Breast epithelium (tissue), 4 donors: ENCODE results near the gene PEX7. TPM values are rescaled to one million over a fixed set of nuclear protein-coding genes. Genes with fewer than 3 reads are reported as not detected.
"Not testable (repeated sequence)": the region's sequence is repeated elsewhere in the genome, so short reads cannot be mapped to it uniquely, and the experiment has no call there.

ENCODE experiments used
- DNase-seq, 2 donors: peaks; one replicate each; pipeline ENCODE4 v3.0.0-alpha.2; 2019; ENCODE audit warnings: low spot score in 2 of 2
- H3K27ac ChIP-seq, 2 donors: fragments of 200-600 bp; sonication (generic) in 1 of 2; one replicate each; pipeline ENCODE4 v1.5.1; 2016 to 2019; ENCODE audit warnings: mild to moderate bottlenecking in 1 of 2
- H3K27me3 ChIP-seq, 2 donors: fragments of 200-600 bp; sonication (generic) in 1 of 2; one replicate each; pipeline versions ENCODE4 v1.5.1 to v1.6.0; 2017 to 2019; ENCODE audit warnings: control low read depth in 1 of 2, mild to moderate bottlenecking in 1 of 2
- H3K36me3 ChIP-seq: fragments of 200-600 bp; one replicate; pipeline ENCODE4 v1.5.1; 2019
- H3K4me1 ChIP-seq, 2 donors: fragments of 200-600 bp; sonication (generic); one replicate each; pipeline ENCODE4 v1.5.1; 2016 to 2019; ENCODE audit warnings: control low read depth in 1 of 2
- H3K4me3 ChIP-seq, 3 donors: fragments of 200-600 bp; sonication (generic); 1 replicate in 2 of 3; 2 replicates in 1 of 3; pipeline ENCODE4 v1.5.1; 2016 to 2019; ENCODE audit warnings: mild to moderate bottlenecking in 3 of 3, moderate library complexity in 2 of 3
- H3K9me3 ChIP-seq, 2 donors: fragments of 200-600 bp; sonication (generic) in 1 of 2; one replicate each; pipeline ENCODE4 v1.5.1; 2016 to 2019; ENCODE audit warnings: control low read depth in 1 of 2
- POLR2A ChIP-seq: fragments of 450-650 bp; IDR thresholded peaks from one replicate; pipeline ENCODE4 v1.6.1; 2016; ENCODE audit warnings: antibody characterized with exemption, mild to moderate bottlenecking, moderate library complexity
- POLR2AphosphoS5 ChIP-seq, 3 donors: sonication (generic); formaldehyde crosslinking; IDR thresholded peaks; one replicate each; pipeline ENCODE4 v1.6.1; 2017; ENCODE audit warnings: antibody characterized with exemption in 3 of 3
- intact Hi-C: fragments of 100-400 bp; cut with DNase I; formaldehyde crosslinking; loops from one replicate; pipeline ENCODE4 v1.15.1; 2023; ENCODE audit warnings: low total_unique reads
- total RNA-seq, 3 donors: library from RNA; depleted of rRNA; stranded (reverse); fragments of >200 nt; gene quantifications; one replicate each; pipeline ENCODE4 v1.1.0, GENCODE V29; 2016
- TF ChIP-seq, protein P1 (sequence below), 3 donors: fragments of 450-650 bp; IDR thresholded peaks; one replicate each; pipeline ENCODE4 v1.5.1; 2016 to 2017; ENCODE audit warnings: antibody characterized with exemption in 3 of 3, mild to moderate bottlenecking in 3 of 3, moderate library complexity in 3 of 3

Gene PEX7
- total RNA-seq, 3 donors from 2014 or later: 8.2 to 20.0 (median 19.3) TPM

DNA sequence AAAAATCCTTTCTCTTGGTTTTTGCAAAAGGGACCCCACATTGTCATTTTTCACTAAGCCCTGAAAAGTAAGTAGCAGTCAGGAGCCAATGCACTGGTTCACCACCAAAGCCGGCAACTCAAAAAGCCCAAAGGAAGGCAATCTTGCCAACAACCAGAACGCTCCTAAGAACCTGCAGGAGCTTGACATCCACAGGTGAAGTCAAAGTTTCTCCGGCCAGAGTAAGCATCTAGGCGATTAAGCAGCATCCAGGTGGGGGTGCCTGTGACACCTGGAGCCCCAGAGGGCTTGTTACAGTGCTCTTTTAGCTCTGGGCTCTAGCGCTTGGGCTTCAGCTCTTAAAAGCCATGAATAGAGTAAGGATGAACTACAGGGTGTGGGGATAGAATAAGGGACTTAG is 135.8 kb downstream of the PEX7 start:
- H3K27ac ChIP-seq: no peak overlapping the region
- no peaks in the 10 kb centered on the region for H3K36me3 ChIP-seq
- TF ChIP-seq POLR2A: no peak
- no peak for TF ChIP-seq POLR2AphosphoS5 (IDR thresholded peaks at IDR 0.05)
- TF ChIP-seq, protein P1, sequence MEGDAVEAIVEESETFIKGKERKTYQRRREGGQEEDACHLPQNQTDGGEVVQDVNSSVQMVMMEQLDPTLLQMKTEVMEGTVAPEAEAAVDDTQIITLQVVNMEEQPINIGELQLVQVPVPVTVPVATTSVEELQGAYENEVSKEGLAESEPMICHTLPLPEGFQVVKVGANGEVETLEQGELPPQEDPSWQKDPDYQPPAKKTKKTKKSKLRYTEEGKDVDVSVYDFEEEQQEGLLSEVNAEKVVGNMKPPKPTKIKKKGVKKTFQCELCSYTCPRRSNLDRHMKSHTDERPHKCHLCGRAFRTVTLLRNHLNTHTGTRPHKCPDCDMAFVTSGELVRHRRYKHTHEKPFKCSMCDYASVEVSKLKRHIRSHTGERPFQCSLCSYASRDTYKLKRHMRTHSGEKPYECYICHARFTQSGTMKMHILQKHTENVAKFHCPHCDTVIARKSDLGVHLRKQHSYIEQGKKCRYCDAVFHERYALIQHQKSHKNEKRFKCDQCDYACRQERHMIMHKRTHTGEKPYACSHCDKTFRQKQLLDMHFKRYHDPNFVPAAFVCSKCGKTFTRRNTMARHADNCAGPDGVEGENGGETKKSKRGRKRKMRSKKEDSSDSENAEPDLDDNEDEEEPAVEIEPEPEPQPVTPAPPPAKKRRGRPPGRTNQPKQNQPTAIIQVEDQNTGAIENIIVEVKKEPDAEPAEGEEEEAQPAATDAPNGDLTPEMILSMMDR (IDR thresholded peaks at IDR 0.05): no peak
- intact Hi-C loops: no loop called here
- no peaks in the 10 kb centered on the region for H3K4me1 ChIP-seq
- DNase-seq: no peak
- no peaks in the 10 kb centered on the region for H3K9me3 ChIP-seq
- no peaks in the 10 kb centered on the region for H3K27me3 ChIP-seq
- H3K4me3 ChIP-seq: no peak overlapping the region

DNA sequence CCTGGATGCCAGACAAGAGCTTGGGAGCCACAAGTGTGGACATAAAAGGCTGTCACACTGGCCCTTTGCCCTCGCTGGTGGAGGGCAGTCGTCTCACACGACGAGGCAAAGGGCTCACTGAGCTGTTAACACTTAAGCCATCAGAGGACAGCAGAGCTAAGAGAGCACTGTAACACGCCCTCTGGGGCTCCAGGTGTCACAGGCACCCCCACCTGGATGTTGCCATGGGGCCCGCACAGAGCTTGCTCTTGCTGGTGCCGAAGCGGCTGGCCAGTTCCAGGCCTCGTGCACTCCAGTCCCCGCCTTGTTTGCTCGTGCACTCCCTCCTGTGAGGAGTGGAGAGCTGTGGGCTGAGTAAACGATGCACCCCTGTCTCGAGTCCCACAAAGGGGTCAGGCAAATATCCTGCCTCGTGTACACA is 137.1 kb downstream of the PEX7 start:
- intact Hi-C loops: no loop called here
- DNase-seq: no peak
- TF ChIP-seq POLR2A (no peak), POLR2AphosphoS5 (IDR thresholded peaks at IDR 0.05) (no peak)
- TF ChIP-seq, protein P1 (IDR thresholded peaks at IDR 0.05): no peak
- H3K27ac ChIP-seq: no peak overlapping the region
- H3K27me3 ChIP-seq: no peaks in the 10 kb centered on the region
- H3K4me3 ChIP-seq: no peak overlapping the region
- no peaks in the 10 kb centered on the region for H3K36me3 ChIP-seq
- no peaks in the 10 kb centered on the region for H3K4me1 ChIP-seq
- no peaks in the 10 kb centered on the region for H3K9me3 ChIP-seq

DNA sequence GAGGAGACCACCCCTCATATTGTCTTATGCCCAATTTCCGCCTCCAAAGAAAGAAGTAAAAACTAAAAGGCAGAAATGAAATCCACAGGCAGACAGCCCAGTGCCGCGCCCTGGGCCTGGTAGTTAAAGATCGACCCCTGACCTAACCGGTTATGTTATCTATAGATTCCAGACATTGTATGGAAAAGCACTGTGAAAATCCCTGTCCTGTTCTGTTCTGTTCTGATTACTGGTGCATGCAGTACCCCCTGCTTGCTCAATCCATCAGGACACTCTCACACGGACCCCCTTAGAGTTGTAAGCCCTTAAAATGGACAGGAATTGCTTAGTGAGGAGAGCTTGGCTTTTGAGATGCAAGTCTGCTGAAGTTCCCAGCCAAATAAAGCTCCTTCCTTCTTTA is 137.5 kb downstream of the PEX7 start:
- H3K4me1 ChIP-seq, H3K36me3 ChIP-seq, intact Hi-C loops, H3K4me3 ChIP-seq, H3K27me3 ChIP-seq, DNase-seq, H3K9me3 ChIP-seq, H3K27ac ChIP-seq: not testable (repeated sequence)

DNA sequence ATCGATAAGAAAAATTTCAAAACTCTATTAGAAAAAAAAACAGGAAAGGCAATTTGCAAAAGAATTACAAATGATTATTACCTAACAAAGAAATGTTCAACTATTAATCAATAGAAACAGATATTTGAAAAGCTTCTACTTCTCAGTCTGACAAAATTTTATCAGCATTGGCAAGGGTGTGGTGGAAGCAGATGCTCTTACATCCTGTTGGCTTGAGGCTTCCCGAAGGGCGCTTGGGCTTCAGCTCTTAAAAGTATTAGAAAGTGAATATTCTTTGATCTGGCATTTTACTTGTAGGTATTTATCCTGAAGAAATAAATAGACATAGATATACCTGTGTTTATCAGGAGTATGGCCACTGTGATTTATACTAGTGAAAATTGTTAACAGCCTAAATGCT is 138.4 kb downstream of the PEX7 start:
- Histone ChIP-seq H3K9me3 (no peaks in the 10 kb centered on the region), H3K4me1 (no peaks in the 10 kb centered on the region), H3K27me3 (no peaks in the 10 kb centered on the region), H3K27ac (no peak overlapping the region), H3K36me3 (no peaks in the 10 kb centered on the region), H3K4me3 (no peak overlapping the region)
- no peak for DNase-seq
- intact Hi-C loops: no loop called here
- TF ChIP-seq, protein P1 (IDR thresholded peaks at IDR 0.05): no peak
- TF ChIP-seq POLR2A: no peak
- TF ChIP-seq POLR2AphosphoS5 (IDR thresholded peaks at IDR 0.05): no peak

DNA sequence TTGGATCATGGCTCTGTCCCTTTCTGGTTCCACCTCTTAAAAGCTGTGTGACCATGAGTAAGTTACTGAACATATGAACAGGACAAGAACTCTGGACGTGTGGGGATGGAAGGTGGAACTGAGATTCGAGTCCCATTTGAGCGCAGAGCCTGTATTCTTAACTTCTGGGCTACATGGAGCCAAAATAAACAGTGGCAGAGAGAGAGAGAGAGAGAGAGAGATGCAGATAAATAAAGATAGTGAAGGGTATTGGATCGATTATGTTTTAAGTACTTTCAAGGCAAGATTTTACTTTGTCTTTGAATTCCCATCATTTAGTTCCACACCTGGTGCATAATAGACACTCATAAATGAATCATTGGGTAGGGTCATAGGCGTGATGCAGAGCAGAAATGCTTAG is 139.5 kb downstream of the PEX7 start:
- H3K4me3 ChIP-seq: no peak overlapping the region
- intact Hi-C loops: no loop called here
- no peaks in the 10 kb centered on the region for H3K36me3 ChIP-seq
- no peaks in the 10 kb centered on the region for H3K27me3 ChIP-seq
- H3K4me1 ChIP-seq: no peaks in the 10 kb centered on the region
- no peaks in the 10 kb centered on the region for H3K9me3 ChIP-seq
- DNase-seq: no peak
- TF ChIP-seq POLR2A: no peak
- TF ChIP-seq POLR2AphosphoS5 (IDR thresholded peaks at IDR 0.05): no peak
- TF ChIP-seq, protein P1 (IDR thresholded peaks at IDR 0.05): no peak
- H3K27ac ChIP-seq: no peak overlapping the region

DNA sequence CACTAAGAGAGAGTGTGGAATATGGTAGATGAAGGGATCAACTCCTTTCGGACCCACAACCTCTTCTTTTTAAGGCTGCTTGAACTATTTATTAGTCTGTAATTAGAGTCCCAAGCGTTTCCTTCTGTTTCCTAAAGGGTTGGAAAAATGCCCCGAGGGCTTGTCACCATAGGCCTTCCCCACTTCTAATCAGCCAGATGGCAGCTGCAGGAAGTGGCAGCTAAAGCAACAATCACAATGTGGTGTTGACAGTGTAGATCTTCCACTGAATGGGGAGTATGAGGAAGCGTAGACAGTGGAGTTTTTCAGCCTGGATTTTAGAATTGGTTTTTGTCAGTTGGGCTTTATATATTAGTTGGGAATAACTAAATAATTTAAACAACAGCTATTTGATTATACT is 140.3 kb downstream of the PEX7 start:
- H3K27ac ChIP-seq: no peak overlapping the region
- H3K36me3 ChIP-seq: no peaks in the 10 kb centered on the region
- no peak overlapping the region for H3K4me3 ChIP-seq
- DNase-seq: no peak
- no peaks in the 10 kb centered on the region for H3K4me1 ChIP-seq
- intact Hi-C loops: no loop called here
- H3K9me3 ChIP-seq: no peaks in the 10 kb centered on the region
- TF ChIP-seq POLR2A (no peak), POLR2AphosphoS5 (IDR thresholded peaks at IDR 0.05) (no peak)
- TF ChIP-seq, protein P1 (IDR thresholded peaks at IDR 0.05): no peak
- H3K27me3 ChIP-seq: no peaks in the 10 kb centered on the region
